HG03442 (cell line): ENCODE measurements around the gene NR2E1.

Experiments used
- ATAC-seq: cut with Tn5 transposase; IDR thresholded peaks from one replicate; pipeline ENCODE4 v1.9.1; 2021; ENCODE audit warnings: mild to moderate bottlenecking, moderate library complexity; ENCODE audit not compliant: unreplicated experiment

NR2E1 gene

GRCh38 chr6:108171291-108171917, 5.6 kb downstream of the NR2E1 start:
- no peak for ATAC-seq

- ATAC-seq: no peak
These were observed 6.2 kb downstream of the NR2E1 start for GRCh38 chr6:108171918-108172516.

GRCh38 chr6:108174371-108175175, 8.8 kb downstream of the NR2E1 start:
- ATAC-seq: no peak

GRCh38 chr6:108175176-108175591, 9.4 kb downstream of the NR2E1 start:
- ATAC-seq: no peak

GRCh38 chr6:108175592-108176279, 9.9 kb downstream of the NR2E1 start:
- no peak for ATAC-seq

GRCh38 chr6:108176281-108177089, 10.7 kb downstream of the NR2E1 start:
- ATAC-seq: no peak

GRCh38 chr6:108179741-108180140, 13.9 kb downstream of the NR2E1 start:
- no peak for ATAC-seq

- no peak for ATAC-seq
These were observed 14.4 kb downstream of the NR2E1 start for GRCh38 chr6:108180266-108180665.

- no peak for ATAC-seq
These were observed 15.0 kb downstream of the NR2E1 start for GRCh38 chr6:108180776-108181175.

GRCh38 chr6:108186226-108186625, 20.4 kb downstream of the NR2E1 start:
- ATAC-seq: no peak

- ATAC-seq: no peak
These were observed 21.7 kb downstream of the NR2E1 start for GRCh38 chr6:108187519-108187918.

- no peak for ATAC-seq
These were observed 27.3 kb downstream of the NR2E1 start for GRCh38 chr6:108193131-108193530.

GRCh38 chr6:108193835-108194234, 28.0 kb downstream of the NR2E1 start:
- no peak for ATAC-seq

- no peak for ATAC-seq
These were observed 28.7 kb downstream of the NR2E1 start for GRCh38 chr6:108194503-108194902.

GRCh38 chr6:108195209-108195608, 29.4 kb downstream of the NR2E1 start:
- no peak for ATAC-seq

- no peak for ATAC-seq
These were observed 33.1 kb downstream of the NR2E1 start for GRCh38 chr6:108198761-108199498.

- ATAC-seq: no peak
These were observed 34.4 kb downstream of the NR2E1 start for GRCh38 chr6:108200186-108200585.

GRCh38 chr6:108200631-108201030, 34.8 kb downstream of the NR2E1 start:
- ATAC-seq: no peak

GRCh38 chr6:108203189-108204112, 37.6 kb downstream of the NR2E1 start:
- no peak for ATAC-seq
